ENCODE results near the gene P2RY12. TPM values are rescaled to one million over a fixed set of nuclear protein-coding genes. Genes with fewer than 3 reads are reported as not detected.
A peak's percentile ranks its signal among the peaks of the same experiment; 100 is the strongest.

Gene P2RY12
- total RNA-seq, 4 donors from 2014 or later: 0.31 to 7.8 (median 3.7) TPM

DNA sequence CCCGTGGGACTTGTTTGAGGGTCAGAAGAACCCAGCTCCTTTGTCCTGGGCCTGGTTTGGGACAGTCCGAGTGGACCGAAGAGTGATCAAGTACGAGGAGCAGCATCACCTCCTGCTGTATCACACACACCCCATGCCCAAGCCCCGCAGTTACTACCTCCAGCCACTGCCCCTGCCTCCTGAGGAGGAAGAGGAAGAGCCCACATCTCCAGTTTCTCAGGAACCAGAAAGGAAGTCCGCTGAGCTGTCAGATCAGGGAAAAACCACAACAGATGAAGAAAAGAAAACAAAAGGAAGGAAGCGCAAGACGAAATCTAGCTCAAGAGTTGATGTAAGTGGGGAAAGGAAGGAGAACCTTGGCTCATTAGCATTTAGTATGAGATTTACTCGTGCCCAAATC lies 3.3 kb upstream of the P2RY12 start:
- H3K4me3 ChIP-seq: no peak overlapping the region
- no peaks in the 10 kb centered on the region for H3K9me3 ChIP-seq
- H3K27ac ChIP-seq: no peak overlapping the region
- ATAC-seq: no peak
- H3K36me3 ChIP-seq: no peaks in the 10 kb centered on the region
- H3K27me3 ChIP-seq: no peaks in the 10 kb centered on the region
- TF ChIP-seq EP300 (IDR thresholded peaks at IDR 0.05) (no peak), POLR2AphosphoS5 (IDR thresholded peaks at IDR 0.05) (no peak), POLR2A (IDR thresholded peaks at IDR 0.05) (no peak)
- TF ChIP-seq, protein P1, sequence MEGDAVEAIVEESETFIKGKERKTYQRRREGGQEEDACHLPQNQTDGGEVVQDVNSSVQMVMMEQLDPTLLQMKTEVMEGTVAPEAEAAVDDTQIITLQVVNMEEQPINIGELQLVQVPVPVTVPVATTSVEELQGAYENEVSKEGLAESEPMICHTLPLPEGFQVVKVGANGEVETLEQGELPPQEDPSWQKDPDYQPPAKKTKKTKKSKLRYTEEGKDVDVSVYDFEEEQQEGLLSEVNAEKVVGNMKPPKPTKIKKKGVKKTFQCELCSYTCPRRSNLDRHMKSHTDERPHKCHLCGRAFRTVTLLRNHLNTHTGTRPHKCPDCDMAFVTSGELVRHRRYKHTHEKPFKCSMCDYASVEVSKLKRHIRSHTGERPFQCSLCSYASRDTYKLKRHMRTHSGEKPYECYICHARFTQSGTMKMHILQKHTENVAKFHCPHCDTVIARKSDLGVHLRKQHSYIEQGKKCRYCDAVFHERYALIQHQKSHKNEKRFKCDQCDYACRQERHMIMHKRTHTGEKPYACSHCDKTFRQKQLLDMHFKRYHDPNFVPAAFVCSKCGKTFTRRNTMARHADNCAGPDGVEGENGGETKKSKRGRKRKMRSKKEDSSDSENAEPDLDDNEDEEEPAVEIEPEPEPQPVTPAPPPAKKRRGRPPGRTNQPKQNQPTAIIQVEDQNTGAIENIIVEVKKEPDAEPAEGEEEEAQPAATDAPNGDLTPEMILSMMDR (IDR thresholded peaks at IDR 0.05): no peak
- 70 to 82% methylated on average over 4 to 6 of the region's 9 CpGs for WGBS, 2 donors (ENCODE audit: low coverage in 1 of 2)
- no peaks in the 10 kb centered on the region for H3K4me1 ChIP-seq

- 56 to 92% methylated on average over 2 to 3 of the region's 5 CpGs for WGBS, 2 donors (ENCODE audit: low coverage in 1 of 2)
- Histone ChIP-seq H3K27me3 (no peaks in the 10 kb centered on the region), H3K9me3 (no peaks in the 10 kb centered on the region), H3K36me3 (no peaks in the 10 kb centered on the region), H3K27ac (no peak overlapping the region), H3K4me1 (no peaks in the 10 kb centered on the region), H3K4me3 (no peak overlapping the region)
- no peak for ATAC-seq
- TF ChIP-seq, protein P1 (IDR thresholded peaks at IDR 0.05): no peak
- TF ChIP-seq EP300 (IDR thresholded peaks at IDR 0.05) (no peak), POLR2A (IDR thresholded peaks at IDR 0.05) (no peak), POLR2AphosphoS5 (IDR thresholded peaks at IDR 0.05) (no peak)
These were observed 2.9 kb upstream of the P2RY12 start for GRCh38 chr3:151387432-151387831.

DNA sequence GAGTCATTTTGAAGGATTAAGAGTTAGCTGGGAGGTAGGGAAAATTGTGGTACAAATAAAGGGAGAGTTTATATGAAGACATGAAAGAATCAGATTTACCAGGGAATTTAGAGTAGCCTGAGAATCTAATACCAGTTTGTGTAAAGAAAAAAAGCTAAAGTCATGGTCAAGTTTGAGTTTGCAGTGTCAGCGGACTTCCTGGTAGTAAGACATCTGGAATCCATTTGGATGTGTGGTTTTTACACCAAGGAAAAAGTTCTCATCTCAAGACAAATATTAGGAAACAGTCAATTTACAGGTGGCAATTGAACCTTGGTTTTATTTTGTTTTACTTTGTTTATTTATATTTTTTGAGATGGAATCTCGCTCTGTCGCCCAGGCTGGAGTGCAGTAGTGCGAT lies 1.5 kb upstream of the P2RY12 start:
- no peaks in the 10 kb centered on the region for H3K36me3 ChIP-seq
- no peak overlapping the region for H3K27ac ChIP-seq
- no peak for ATAC-seq
- no peaks in the 10 kb centered on the region for H3K27me3 ChIP-seq
- H3K9me3 ChIP-seq: no peaks in the 10 kb centered on the region
- H3K4me1 ChIP-seq: no peaks in the 10 kb centered on the region
- TF ChIP-seq, protein P1 (IDR thresholded peaks at IDR 0.05): no peak
- TF ChIP-seq EP300 (IDR thresholded peaks at IDR 0.05) (no peak), POLR2AphosphoS5 (IDR thresholded peaks at IDR 0.05) (no peak), POLR2A (IDR thresholded peaks at IDR 0.05) (no peak)
- H3K4me3 ChIP-seq: no peak overlapping the region
- 86 to 100% methylated on average over 1 to 4 of the region's 4 CpGs for WGBS, 2 donors (ENCODE audit: low coverage in 1 of 2)

DNA sequence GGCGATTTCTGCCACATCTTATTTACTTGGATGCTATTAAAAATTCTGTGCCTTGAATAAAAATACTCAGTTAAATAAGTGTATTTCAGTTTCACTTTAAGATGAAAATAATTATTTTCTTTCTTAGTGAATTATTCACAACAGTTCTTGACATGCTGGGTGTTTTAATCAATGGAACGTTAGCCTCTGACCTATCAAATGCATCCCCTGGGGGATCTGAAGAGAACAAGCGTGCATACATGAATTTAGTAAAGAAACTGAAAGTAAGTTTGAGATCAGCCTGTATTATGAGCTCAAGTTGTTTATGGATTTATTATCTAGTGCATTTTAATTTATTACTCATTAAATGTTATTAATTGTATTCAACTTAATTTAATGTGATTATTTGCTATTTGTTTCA lies 597 bp downstream of the P2RY12 start:
- no peaks in the 10 kb centered on the region for H3K4me1 ChIP-seq
- no peak for ATAC-seq
- H3K27me3 ChIP-seq: no peaks in the 10 kb centered on the region
- no peak for TF ChIP-seq POLR2A (IDR thresholded peaks at IDR 0.05)
- TF ChIP-seq, protein P1 (IDR thresholded peaks at IDR 0.05): no peak
- no peak for TF ChIP-seq EP300 (IDR thresholded peaks at IDR 0.05)
- no peak for TF ChIP-seq POLR2AphosphoS5 (IDR thresholded peaks at IDR 0.05)
- H3K36me3 ChIP-seq: no peaks in the 10 kb centered on the region
- 53 to 63% methylated on average over 3 of the region's 3 CpGs for WGBS, 2 donors (ENCODE audit: low coverage in 1 of 2)
- H3K9me3 ChIP-seq: no peaks in the 10 kb centered on the region
- peak overlapping the region; percentile 12 to 32 for H3K4me3 ChIP-seq
- no peak overlapping the region for H3K27ac ChIP-seq

DNA sequence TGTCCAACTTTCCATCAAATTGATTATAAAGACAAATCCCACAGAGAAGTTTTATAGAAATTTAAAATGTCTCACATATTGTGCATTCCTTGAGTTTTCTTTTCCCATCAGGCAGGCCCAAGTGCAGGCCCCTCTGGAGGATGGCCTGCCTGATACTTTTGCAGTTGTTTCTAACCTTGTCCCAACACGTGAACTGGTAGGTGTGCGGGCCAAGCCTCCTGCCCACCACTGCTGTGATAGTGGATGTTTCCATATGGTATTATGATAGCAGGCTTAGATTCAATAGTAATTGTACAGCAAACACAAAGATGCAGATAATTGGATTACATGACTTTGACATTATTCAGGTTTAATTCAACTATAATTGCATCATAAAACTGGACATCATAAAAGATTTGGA lies 1.4 kb downstream of the P2RY12 start:
- ATAC-seq: no peak
- 67 to 91% methylated on average over 1 to 2 of the region's 2 CpGs for WGBS, 2 donors (ENCODE audit: low coverage in 1 of 2)

More for the DNA sequence above, 1.4 kb downstream of the P2RY12 start:
- H3K9me3 ChIP-seq: no peaks in the 10 kb centered on the region
- no peak overlapping the region for H3K27ac ChIP-seq
- no peaks in the 10 kb centered on the region for H3K27me3 ChIP-seq
- no peaks in the 10 kb centered on the region for H3K36me3 ChIP-seq
- no peaks in the 10 kb centered on the region for H3K4me1 ChIP-seq
- TF ChIP-seq EP300 (IDR thresholded peaks at IDR 0.05) (no peak), POLR2AphosphoS5 (IDR thresholded peaks at IDR 0.05) (no peak), POLR2A (IDR thresholded peaks at IDR 0.05) (no peak)
- TF ChIP-seq, protein P1 (IDR thresholded peaks at IDR 0.05): no peak
- no peak overlapping the region for H3K4me3 ChIP-seq
